Panc1 (cell line): ENCODE data around the gene MGME1. TPM values are rescaled to one million over a fixed set of nuclear protein-coding genes. Genes with fewer than 3 reads are reported as not detected.

Source experiments
- ATAC-seq: fragments of 200-7000 bp; cut with Tn5 transposase; 2 replicates; pipeline ENCODE4 v1.9.1; 2020; ENCODE audit warnings: mild to moderate bottlenecking, moderate library complexity
- BruUV-seq: library from RNA; stranded (reverse); fragments of 400-500 nt; replicated peaks from 2 replicates; lab custom pipeline; 2021; lab: Mats Ljungman, UMichigan
- CTCF ChIA-PET: fragments of 300-600 bp; sonication (Branson Sonifier 250); formaldehyde crosslinking; loops from one replicate; lab custom pipeline; 2022; ENCODE audit warnings: antibody characterized with exemption; lab: Charles Lee
- POLR2A ChIA-PET: fragments of 300-600 bp; sonication (Branson Sonifier 250); formaldehyde crosslinking; loops from one replicate; lab custom pipeline; 2022; ENCODE audit warnings: antibody characterized with exemption; lab: Charles Lee
- DNase-seq: peaks from one replicate; pipeline ENCODE4 v3.0.0-alpha.2; 2010; ENCODE audit warnings: low read depth, low spot score
- H3K27ac ChIP-seq: 2 replicates; pipeline ENCODE4 v1.5.1; 2011; ENCODE audit warnings: mild to moderate bottlenecking, low read length, inconsistent platforms
- H3K27me3 ChIP-seq: fragments of 200-500 bp; sonication (Bioruptor generic); 2 replicates; pipeline ENCODE4 v1.6.0; 2014; ENCODE audit warnings: low read length, inconsistent platforms; ENCODE audit not compliant: control insufficient read depth, insufficient read depth
- H3K36me3 ChIP-seq: fragments of 200-500 bp; sonication (Bioruptor generic); 2 replicates; pipeline ENCODE4 v1.5.1; 2014; ENCODE audit warnings: inconsistent platforms, mild to moderate bottlenecking, low read length, moderate library complexity; ENCODE audit not compliant: control insufficient read depth, insufficient read depth
- H3K4me1 ChIP-seq: 2 replicates; pipeline ENCODE4 v1.5.1; 2011; ENCODE audit warnings: inconsistent platforms, mild to moderate bottlenecking, low read length, moderate library complexity; ENCODE audit not compliant: control insufficient read depth, insufficient read depth
- H3K4me3 ChIP-seq, 2 experiments: 2 replicates each; pipeline ENCODE4 v1.5.1; 2011 to 2012; ENCODE audit warnings: low read depth in 2 of 2, low read length in 2 of 2, mild to moderate bottlenecking in 2 of 2, inconsistent platforms in 1 of 2, moderate library complexity in 1 of 2
- H3K9me3 ChIP-seq: fragments of 200-500 bp; sonication (Bioruptor generic); 2 replicates; pipeline ENCODE4 v1.5.1; 2014; ENCODE audit warnings: low read depth, mild to moderate bottlenecking, inconsistent platforms, low read length, moderate library complexity; ENCODE audit not compliant: control insufficient read depth, insufficient read depth
- CTCF ChIP-seq: fragments of 450-650 bp; IDR thresholded peaks from 2 replicates; pipeline ENCODE4 v1.5.1; 2017; ENCODE audit warnings: mild to moderate bottlenecking
- POLR2AphosphoS5 ChIP-seq: IDR thresholded peaks from 2 replicates; pipeline ENCODE4 v1.6.1; 2012; ENCODE audit warnings: mild to moderate bottlenecking, low read depth, low read length, moderate library complexity
- REST ChIP-seq, 2 experiments: IDR thresholded peaks; 2 replicates each; pipeline ENCODE4 v1.6.1; 2011 to 2012; ENCODE audit warnings: low read depth in 2 of 2, control low read depth in 1 of 2, low read length in 1 of 2, mild to moderate bottlenecking in 1 of 2, moderate library complexity in 1 of 2; ENCODE audit not compliant: insufficient read depth in 1 of 2
- SIN3A ChIP-seq: IDR thresholded peaks from 2 replicates; pipeline ENCODE4 v1.6.1; 2012; ENCODE audit warnings: low read depth, mild to moderate bottlenecking, low read length, moderate library complexity, borderline replicate concordance; ENCODE audit not compliant: insufficient read depth
- TCF7L2 ChIP-seq: IDR thresholded peaks from 2 replicates; pipeline ENCODE4 v1.6.1; 2011; ENCODE audit warnings: mild to moderate bottlenecking, low read depth, low read length, inconsistent platforms
- in situ Hi-C: cut with HindIII; loops from 2 replicates; pipeline ENCODE4 v1.10.0; 2016; ENCODE audit warnings: low sequenced_read_pairs, low pct_unique_long_range_greater_than_20kb
- intact Hi-C: fragments of 100-400 bp; cut with micrococcal nuclease; formaldehyde crosslinking; loops from one replicate; pipeline ENCODE4 v1.10.0; 2022; ENCODE audit not compliant: unreplicated experiment
- total RNA-seq: library from RNA; stranded (reverse); gene quantifications from one replicate; pipeline ENCODE4 v1.2.1, GENCODE V29; 2021; ENCODE audit not compliant: unreplicated experiment

The MGME1 gene
- total RNA-seq, 1 experiment from 2014 or later = 27.0 TPM

- no TSS peak for BruUV-seq
- CTCF ChIA-PET = interaction anchor here (0.7 kb wide), 1 partner anchor 32 kb away, joined by 5 read pairs; no protein-coding TSS in a partner anchor
Measured at GRCh38 chr20:18005990-18006364, 37.2 kb downstream of the MGME1 start.

DNA sequence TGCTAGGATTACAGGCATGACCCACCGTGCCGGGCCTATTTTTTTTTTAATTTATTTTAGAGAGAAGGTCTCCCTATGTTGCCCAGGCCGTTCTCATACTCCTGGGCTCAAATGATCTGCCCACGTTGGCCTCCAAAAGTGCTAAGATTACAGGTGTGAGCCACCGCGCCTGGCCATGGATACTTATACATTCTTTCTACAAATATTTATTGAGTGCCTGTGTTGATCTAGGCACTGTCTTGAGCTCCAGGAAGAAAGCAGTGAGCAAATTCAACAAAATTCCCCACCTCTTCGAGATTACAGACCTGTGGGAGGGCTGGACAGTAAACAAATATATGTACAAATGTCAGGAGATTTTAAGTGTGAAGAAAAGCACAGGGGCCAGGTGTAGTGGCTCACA is 37.9 kb downstream of the MGME1 start:
- Histone ChIP-seq H3K4me1 (no peaks in the 10 kb centered on the region), H3K4me3 (no peak overlapping the region), H3K27ac (no peak overlapping the region), H3K27me3 (no peaks in the 10 kb centered on the region), H3K9me3 (no peaks in the 10 kb centered on the region), H3K36me3 (no peaks in the 10 kb centered on the region)
- POLR2A ChIA-PET = no interaction called here
- no peak for TF ChIP-seq REST (IDR thresholded peaks at IDR 0.05; ENCODE audit: insufficient read depth in 1 of 2, low read depth in 2 of 2, low read length in 1 of 2)
- TF ChIP-seq CTCF = no peak
- TF ChIP-seq SIN3A = no peak
- no peak for TF ChIP-seq POLR2AphosphoS5
- no peak for TF ChIP-seq TCF7L2
- no TSS peak for BruUV-seq
- intact Hi-C loops = no loop called here
- DNase-seq = no peak
- in situ Hi-C loops = no loop called here
- CTCF ChIA-PET = no interaction called here
- no peak for ATAC-seq

More at GRCh38 chr20:18005990-18006364, 37.2 kb downstream of the MGME1 start:
- DNase-seq = no peak
- ATAC-seq = no peak
- TF ChIP-seq REST (IDR thresholded peaks at IDR 0.05; ENCODE audit: insufficient read depth in 1 of 2, low read depth in 2 of 2, low read length in 1 of 2) (no peak), SIN3A (no peak), CTCF (no peak), POLR2AphosphoS5 (no peak), TCF7L2 (no peak)
- no peaks in the 10 kb centered on the region for H3K36me3 ChIP-seq
- H3K4me1 ChIP-seq = no peaks in the 10 kb centered on the region
- H3K9me3 ChIP-seq = no peaks in the 10 kb centered on the region
- intact Hi-C loops = no loop called here
- no peak overlapping the region for H3K4me3 ChIP-seq
- no peak overlapping the region for H3K27ac ChIP-seq
- no peaks in the 10 kb centered on the region for H3K27me3 ChIP-seq
- in situ Hi-C loops = no loop called here
- POLR2A ChIA-PET = no interaction called here
